ENCODE data around the gene ZSCAN21. TPM values are rescaled to one million over a fixed set of nuclear protein-coding genes. Genes with fewer than 3 reads are reported as not detected.

Gene ZSCAN21
- total RNA-seq, 1 donor from 2014 or later, result 11.1 TPM

GRCh38 chr7:100099452-100099851 lies 49.9 kb downstream of the ZSCAN21 start:
- peak overlapping the region; percentile 69 for H3K4me3 ChIP-seq (ENCODE audit: insufficient read depth, low read depth, low read length)
- peak overlapping the region; percentile 91 for H3K9ac ChIP-seq (ENCODE audit: low read length)
- Mint-ChIP-seq H3K27me3 (ENCODE audit: low read depth, unreplicated experiment) (no peaks in the 10 kb centered on the region), H3K4me1 (ENCODE audit: low read depth, unreplicated experiment) (peaks cover 22% of the 10 kb centered on the region), H3K9me3 (ENCODE audit: unreplicated experiment) (no peaks in the 10 kb centered on the region), H3K27ac (ENCODE audit: unreplicated experiment) (peak overlapping the region; percentile 91), H3K36me3 (ENCODE audit: low read depth, unreplicated experiment) (peaks cover 27% of the 10 kb centered on the region), H3K4me3 (ENCODE audit: unreplicated experiment) (peak overlapping the region; percentile 93)
- H3K27me3 ChIP-seq (ENCODE audit: insufficient read depth, low read length), result no peaks in the 10 kb centered on the region
- no peak for TF ChIP-seq EZH2 (IDR thresholded peaks at IDR 0.05; ENCODE audit: insufficient read depth, low read length)
- TF ChIP-seq CTCF (IDR thresholded peaks at IDR 0.05; ENCODE audit: insufficient read depth, low read depth, low read length), result no peak
- peaks cover 32% of the 10 kb centered on the region for H4K20me1 ChIP-seq (ENCODE audit: insufficient read depth, low read length)
- H3K27ac ChIP-seq (ENCODE audit: low read depth, low read length), result peak overlapping the region; percentile 84
- FAIRE-seq (no peak), DNase-seq (ENCODE audit: low read depth) (no peak)
- H3K4me1 ChIP-seq (ENCODE audit: insufficient read depth, low read length), result peaks cover 24% of the 10 kb centered on the region
- H3K4me2 ChIP-seq (ENCODE audit: low read length), result peak overlapping the region; percentile 93
- peaks cover 64% of the 10 kb centered on the region for H3K79me2 ChIP-seq (ENCODE audit: insufficient read depth, low read length)
- H3K36me3 ChIP-seq (ENCODE audit: insufficient read depth, low read length), result peaks cover 41% of the 10 kb centered on the region
- no peak overlapping the region for H2AFZ ChIP-seq (ENCODE audit: low read depth, low read length)
- no peaks in the 10 kb centered on the region for H3K9me3 ChIP-seq (ENCODE audit: insufficient read depth, low read depth, low read length)

- Histone ChIP-seq H3K9me3 (ENCODE audit: insufficient read depth, low read depth, low read length) (no peaks in the 10 kb centered on the region), H3K4me1 (ENCODE audit: insufficient read depth, low read length) (peaks cover 24% of the 10 kb centered on the region), H3K4me3 (ENCODE audit: insufficient read depth, low read depth, low read length) (peak overlapping the region; percentile 69), H3K9ac (ENCODE audit: low read length) (peak overlapping the region; percentile 91), H4K20me1 (ENCODE audit: insufficient read depth, low read length) (peaks cover 30% of the 10 kb centered on the region), H3K36me3 (ENCODE audit: insufficient read depth, low read length) (peaks cover 35% of the 10 kb centered on the region), H2AFZ (ENCODE audit: low read depth, low read length) (no peak overlapping the region), H3K27ac (ENCODE audit: low read depth, low read length) (peak overlapping the region; percentile 84), H3K79me2 (ENCODE audit: insufficient read depth, low read length) (peaks cover 57% of the 10 kb centered on the region), H3K4me2 (ENCODE audit: low read length) (peak overlapping the region; percentile 93), H3K27me3 (ENCODE audit: insufficient read depth, low read length) (no peaks in the 10 kb centered on the region)
- no peak for FAIRE-seq
- peak; percentile 97 for DNase-seq (ENCODE audit: low read depth)
- Mint-ChIP-seq H3K4me3 (ENCODE audit: unreplicated experiment) (peak overlapping the region; percentile 93), H3K9me3 (ENCODE audit: unreplicated experiment) (no peaks in the 10 kb centered on the region), H3K27me3 (ENCODE audit: low read depth, unreplicated experiment) (no peaks in the 10 kb centered on the region), H3K36me3 (ENCODE audit: low read depth, unreplicated experiment) (peaks cover 24% of the 10 kb centered on the region), H3K4me1 (ENCODE audit: low read depth, unreplicated experiment) (peaks cover 22% of the 10 kb centered on the region), H3K27ac (ENCODE audit: unreplicated experiment) (peak overlapping the region; percentile 91)
- no peak for TF ChIP-seq CTCF (IDR thresholded peaks at IDR 0.05; ENCODE audit: insufficient read depth, low read depth, low read length)
- TF ChIP-seq EZH2 (IDR thresholded peaks at IDR 0.05; ENCODE audit: insufficient read depth, low read length), result no peak
These were observed 50.9 kb downstream of the ZSCAN21 start for GRCh38 chr7:100100420-100101015.
